ENCODE measurements around the gene CUEDC1.

GRCh38 chr17:57911834-57912673 is 43.2 kb downstream of the CUEDC1 start:
- TF ChIP-seq CTCF (IDR thresholded peaks at IDR 0.05) = no peak
- TF ChIP-seq POLR2A (IDR thresholded peaks at IDR 0.05) = no peak

Data from lower leg skin (tissue), 3 donors.